Uterus (tissue), 4 donors: ENCODE data around the gene TMED4. TPM values are rescaled to one million over a fixed set of nuclear protein-coding genes. Genes with fewer than 3 reads are reported as not detected.

Experiments used
- DNase-seq, 2 donors: peaks; one replicate each; pipeline ENCODE4 v3.0.0-alpha.2; 2019 to 2020
- H3K27ac ChIP-seq, 2 donors: fragments of 200-600 bp; sonication (generic); 1 replicate in 1 of 2; 2 replicates in 1 of 2; pipeline ENCODE4 v1.5.1; 2016 to 2018
- H3K27me3 ChIP-seq, 2 donors: fragments of 200-600 bp; sonication (generic); one replicate each; pipeline ENCODE4 v1.5.1; 2018 to 2019; ENCODE audit warnings: control low read depth in 1 of 2
- H3K36me3 ChIP-seq, 2 donors: fragments of 200-600 bp; sonication (generic); one replicate each; pipeline ENCODE4 v1.5.1; 2019; ENCODE audit warnings: control low read depth in 1 of 2
- H3K4me1 ChIP-seq, 2 donors: fragments of 200-600 bp; sonication (generic); one replicate each; pipeline ENCODE4 v1.5.1; 2018 to 2019; ENCODE audit warnings: control low read depth in 1 of 2
- H3K4me3 ChIP-seq, 2 donors: fragments of 200-600 bp; sonication (generic); 1 replicate in 1 of 2; 2 replicates in 1 of 2; pipeline ENCODE4 v1.5.1; 2018 to 2019; ENCODE audit warnings: mild to moderate bottlenecking in 1 of 2
- H3K9me3 ChIP-seq, 2 donors: fragments of 200-600 bp; sonication (generic); one replicate each; pipeline ENCODE4 v1.5.1; 2019; ENCODE audit warnings: control low read depth in 1 of 2
- CTCF ChIP-seq, 4 experiments: fragments of 200-600 bp in 2 of 4; fragments of 450-650 bp in 2 of 4; sonication (generic) in 2 of 4; IDR thresholded peaks; one replicate each; pipeline ENCODE4 v1.5.1; 2016 to 2019; ENCODE audit warnings: antibody characterized with exemption in 4 of 4, mild to moderate bottlenecking in 2 of 4, moderate library complexity in 1 of 4
- POLR2A ChIP-seq, 2 donors: fragments of 450-650 bp; IDR thresholded peaks; one replicate each; pipeline ENCODE4 v1.6.1; 2016; ENCODE audit warnings: antibody characterized with exemption in 2 of 2, mild to moderate bottlenecking in 1 of 2, moderate library complexity in 1 of 2
- intact Hi-C: fragments of 100-400 bp; cut with DNase I; formaldehyde crosslinking; loops from one replicate; pipeline ENCODE4 v1.15.1; 2023; ENCODE audit warnings: low total_unique reads
- total RNA-seq, 4 donors: library from RNA; depleted of rRNA in 3 of 4; stranded (reverse); fragments of >200 nt in 3 of 4; gene quantifications; one replicate each; pipeline versions ENCODE4 v1.1.0 to v1.2.4, GENCODE V29; 2014 to 2023
- donor health status: DM: yes; HTN: yes; CAD: no.

TMED4 gene
- total RNA-seq, 4 donors from 2014 or later: 37.9 to 403 (median 85.8) TPM

- no peak for DNase-seq
- Histone ChIP-seq H3K36me3 (no peaks in the 10 kb centered on the region), H3K4me3 (peak overlapping the region; percentile 78 to 88), H3K27me3 (no peaks in the 10 kb centered on the region), H3K4me1 (peaks cover 0 to 9% of the 10 kb centered on the region in 2 donors), H3K9me3 (no peaks in the 10 kb centered on the region), H3K27ac (peak overlapping the region; percentile 96 to 100)
- intact Hi-C loops: no loop called here
- TF ChIP-seq CTCF (IDR thresholded peaks at IDR 0.05): no peak
- TF ChIP-seq POLR2A (IDR thresholded peaks at IDR 0.05): no peak
These were observed 25.4 kb upstream of the TMED4 start for GRCh38 chr7:44607141-44608068.

GRCh38 chr7:44606341-44607140 is 24.5 kb upstream of the TMED4 start, which contains the start of gene OGDH:
Gene OGDH (plus strand): TSS chr7:44606627. CDS start chr7:44624344, 17,717 bp downstream.
- peaks cover 0 to 9% of the 10 kb centered on the region in 2 donors for H3K4me1 ChIP-seq
- peak; percentile 98 to 99 for DNase-seq
- H3K27me3 ChIP-seq: no peaks in the 10 kb centered on the region
- no peaks in the 10 kb centered on the region for H3K36me3 ChIP-seq
- H3K9me3 ChIP-seq: no peaks in the 10 kb centered on the region
- H3K27ac ChIP-seq: peak within 1 kb of the TSS; percentile 96 to 100
- peak within 1 kb of the TSS; percentile 78 to 88 for H3K4me3 ChIP-seq
- intact Hi-C loops: no loop called here
- TF ChIP-seq CTCF (IDR thresholded peaks at IDR 0.05) (peak in 1 of 4 experiments; percentile 40), POLR2A (IDR thresholded peaks at IDR 0.05) (peak; percentile 85 to 96)

- no peak overlapping the region for H3K4me3 ChIP-seq
- intact Hi-C loops: no loop called here
- no peaks in the 10 kb centered on the region for H3K9me3 ChIP-seq
These were observed 22.9 kb upstream of the TMED4 start for GRCh38 chr7:44604941-44605340.

GRCh38 chr7:44603193-44603592 is 21.2 kb upstream of the TMED4 start:
- H3K36me3 ChIP-seq: no peaks in the 10 kb centered on the region
- H3K27ac ChIP-seq: no peak overlapping the region
- TF ChIP-seq CTCF (IDR thresholded peaks at IDR 0.05) (no peak), POLR2A (IDR thresholded peaks at IDR 0.05) (no peak)
- no peaks in the 10 kb centered on the region for H3K27me3 ChIP-seq
- H3K4me3 ChIP-seq: no peak overlapping the region
- peaks cover 0 to 9% of the 10 kb centered on the region in 2 donors for H3K4me1 ChIP-seq
- no peaks in the 10 kb centered on the region for H3K9me3 ChIP-seq
- intact Hi-C loops: no loop called here
- DNase-seq: no peak

More at GRCh38 chr7:44604941-44605340, 22.9 kb upstream of the TMED4 start:
- DNase-seq: no peak
- no peak for TF ChIP-seq POLR2A (IDR thresholded peaks at IDR 0.05)
- no peak for TF ChIP-seq CTCF (IDR thresholded peaks at IDR 0.05)
- Histone ChIP-seq H3K27ac (no peak overlapping the region), H3K4me1 (peaks cover 0 to 9% of the 10 kb centered on the region in 2 donors), H3K36me3 (no peaks in the 10 kb centered on the region), H3K27me3 (no peaks in the 10 kb centered on the region)
